DMS 273 (cell line): Measurements from ENCODE around the gene AATK.

Source experiments
- DNase-seq: peaks from one replicate; lab custom pipeline; 2025; ENCODE audit not compliant: unreplicated experiment; lab: John Stamatoyannopoulos, UW

Gene AATK

DNA sequence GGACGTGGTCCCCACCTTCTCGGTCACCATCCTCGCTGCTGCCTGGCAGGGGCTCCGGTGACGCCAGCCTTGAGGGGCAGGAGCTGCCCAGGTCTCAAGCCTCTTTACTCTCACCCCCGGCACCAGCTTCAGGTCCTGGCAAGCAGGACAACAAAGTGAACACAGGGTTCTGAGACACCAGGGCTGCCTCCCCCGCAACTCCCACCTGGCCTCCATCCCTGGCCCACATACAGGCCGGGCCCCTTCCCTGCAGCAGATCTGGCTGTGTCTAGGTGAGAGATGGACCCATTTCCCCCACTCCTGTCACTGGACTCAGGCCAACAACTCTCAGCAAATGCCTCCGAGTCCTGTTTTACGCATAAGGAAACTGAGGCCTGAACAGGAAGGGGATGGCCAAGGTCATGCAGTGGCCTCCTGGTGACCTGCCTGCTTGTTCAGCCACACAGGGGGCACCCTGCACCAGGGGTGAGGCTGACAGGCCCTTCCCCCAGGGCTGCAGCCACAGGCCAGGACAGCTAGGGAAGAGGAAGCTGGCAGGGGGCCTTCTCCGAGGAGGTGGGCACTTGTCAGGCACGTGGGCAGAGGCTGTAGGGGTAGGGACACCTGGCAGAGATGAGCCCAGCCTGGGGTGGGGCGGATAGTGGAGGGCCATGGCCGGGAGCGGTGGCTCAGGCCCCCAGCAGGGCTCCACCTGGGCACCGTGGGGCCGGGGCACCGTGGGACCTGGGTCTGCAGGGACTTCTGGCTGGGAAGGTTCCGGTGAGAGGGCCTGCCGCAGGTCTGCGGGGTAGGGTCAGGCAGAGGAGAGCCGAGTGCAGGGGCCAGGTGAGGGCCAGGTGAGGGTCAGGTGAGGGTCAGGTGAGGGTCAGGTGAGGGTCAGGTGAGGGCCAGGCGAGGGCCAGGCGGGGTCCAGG, 47.5 kb downstream of the AATK start:
- DNase-seq: peak; percentile 50

DNA sequence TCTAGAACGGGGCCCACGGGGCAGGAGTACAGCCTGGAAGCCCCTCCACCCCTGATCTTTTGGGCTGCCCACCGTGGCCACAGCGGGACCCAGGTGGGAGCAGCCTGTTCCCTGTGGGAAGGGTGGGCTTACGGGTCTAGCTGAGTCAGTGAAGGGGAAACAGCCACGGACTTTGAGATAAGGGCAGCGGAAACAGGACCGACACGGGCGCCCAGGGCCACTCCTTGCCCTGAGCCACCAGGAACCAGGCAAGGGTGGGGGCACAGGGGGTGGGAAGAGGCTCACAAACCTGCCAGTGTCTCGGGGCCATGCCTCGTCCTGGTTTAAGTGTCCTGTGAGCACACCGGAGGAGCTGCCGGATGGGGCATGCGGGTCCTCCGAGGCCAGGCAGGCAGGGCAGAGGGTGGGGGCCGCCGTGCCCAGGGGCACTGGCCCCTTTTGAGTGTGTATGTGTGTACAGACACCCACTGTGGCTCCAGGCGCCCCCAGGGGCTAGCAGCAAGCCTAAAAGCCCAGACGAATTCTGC, 48.3 kb downstream of the AATK start:
- DNase-seq: no peak

DNA sequence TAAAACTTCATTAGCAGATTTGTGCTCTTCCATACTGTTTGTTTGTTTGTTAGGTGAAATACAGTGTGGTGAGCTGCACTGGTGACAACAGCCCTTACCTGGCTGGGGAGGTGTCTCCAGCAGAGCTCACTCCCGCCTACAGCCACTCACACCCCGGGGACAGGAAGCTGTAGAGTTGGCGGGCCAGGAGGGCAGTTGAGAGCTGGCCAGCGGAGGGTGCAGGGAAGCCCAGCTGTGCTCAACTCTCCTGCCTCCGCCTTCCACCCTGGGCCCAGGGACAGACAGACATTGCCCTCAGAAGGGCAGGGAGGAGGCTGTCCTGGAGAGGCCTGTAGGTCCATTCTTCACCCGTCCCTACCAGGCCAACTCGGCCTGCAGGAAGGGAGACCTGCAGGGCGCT, 49.3 kb downstream of the AATK start:
- DNase-seq: no peak

DNA sequence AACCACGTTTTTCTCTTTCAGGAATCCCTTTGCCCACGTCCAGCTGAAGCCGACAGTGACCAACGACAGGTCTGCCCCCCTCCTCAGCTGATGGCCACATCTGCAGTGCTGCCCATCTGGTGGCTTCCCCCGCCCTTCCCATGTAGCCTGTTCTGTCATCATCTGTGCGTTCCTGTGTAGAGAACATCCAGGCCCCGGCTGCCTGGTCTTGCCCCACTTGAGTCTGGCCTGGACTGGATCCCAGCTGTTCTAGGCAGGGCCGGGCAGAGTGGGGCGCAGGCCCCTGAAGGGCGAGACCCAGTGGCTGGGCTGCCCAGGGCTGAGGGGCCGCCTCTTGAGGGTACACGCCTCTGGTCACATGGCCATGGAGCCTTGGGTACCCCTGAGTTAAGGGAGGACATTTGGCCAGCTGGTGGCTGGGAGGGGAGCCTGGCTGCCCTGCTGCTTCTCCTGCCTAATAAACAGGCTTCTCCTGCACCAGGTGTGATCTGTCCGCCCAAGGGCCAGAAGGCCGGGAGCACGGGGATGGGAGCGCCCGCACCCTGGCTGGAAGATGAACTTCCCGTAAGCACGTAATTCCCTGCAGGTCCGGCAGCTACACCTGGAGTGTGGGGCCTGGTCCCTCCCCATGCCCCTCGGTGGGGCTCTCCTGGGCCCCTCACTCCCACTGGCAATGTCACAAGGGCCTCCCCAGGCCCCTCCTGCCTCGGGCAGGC, 50.1 kb downstream of the AATK start:
- peak; percentile 67 for DNase-seq

DNA sequence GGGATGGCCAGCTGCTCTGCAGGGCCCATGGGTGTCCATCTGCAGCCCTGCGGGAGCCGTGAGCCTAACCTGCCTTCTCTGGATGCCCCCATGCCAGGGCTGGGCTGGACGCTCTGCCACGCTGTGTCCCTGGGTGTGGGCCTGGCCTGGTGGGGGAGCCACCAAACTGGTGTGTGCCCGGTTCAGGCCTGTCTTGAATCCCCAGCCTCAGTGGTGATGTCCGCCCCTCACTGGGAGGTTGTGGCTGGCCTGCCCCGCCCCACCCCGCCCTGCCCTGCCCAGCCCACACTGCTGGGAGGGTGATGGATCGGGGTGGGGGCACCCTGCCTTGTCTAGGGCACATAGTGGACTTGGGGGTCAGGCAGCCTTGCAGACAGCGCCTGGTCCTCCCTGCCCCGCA, 50.8 kb downstream of the AATK start:
- no peak for DNase-seq

DNA sequence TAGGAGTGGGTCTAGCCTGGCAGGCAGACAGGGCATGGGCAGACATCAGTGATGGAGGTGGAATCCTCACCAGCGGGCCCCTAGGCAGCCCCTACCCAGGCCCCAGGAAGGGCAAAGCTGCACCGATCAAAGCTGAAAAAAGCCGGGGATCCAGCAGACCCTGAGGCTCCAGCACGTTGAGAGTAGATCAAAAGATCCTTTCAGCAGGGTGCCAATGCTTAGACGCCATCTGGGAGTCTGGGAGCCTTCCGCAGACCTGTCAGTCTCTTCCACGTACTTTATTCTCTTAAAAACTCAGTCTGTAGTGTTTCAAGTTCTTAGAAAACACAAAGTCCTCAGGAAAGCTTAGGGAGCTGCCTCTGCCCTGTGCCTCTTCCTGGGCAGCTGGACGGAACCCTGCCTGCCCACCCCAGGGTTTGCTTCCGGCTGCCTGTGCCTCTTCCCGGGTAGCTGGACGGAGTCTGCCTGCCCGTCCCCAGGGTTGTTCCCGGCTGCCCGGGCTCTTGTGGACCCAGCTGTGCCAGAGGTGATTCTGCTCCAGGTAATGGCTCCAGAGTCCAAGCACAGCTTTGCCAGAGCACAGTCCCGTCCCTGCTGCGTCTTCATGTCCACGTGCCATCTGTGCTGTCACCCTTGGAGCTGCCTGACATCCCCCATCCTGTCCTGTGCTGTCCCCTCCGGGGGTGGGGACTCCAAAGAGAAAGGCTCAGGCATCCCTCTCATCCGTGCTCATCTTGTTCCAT, 51.5 kb downstream of the AATK start:
- peak; percentile 50 for DNase-seq

DNA sequence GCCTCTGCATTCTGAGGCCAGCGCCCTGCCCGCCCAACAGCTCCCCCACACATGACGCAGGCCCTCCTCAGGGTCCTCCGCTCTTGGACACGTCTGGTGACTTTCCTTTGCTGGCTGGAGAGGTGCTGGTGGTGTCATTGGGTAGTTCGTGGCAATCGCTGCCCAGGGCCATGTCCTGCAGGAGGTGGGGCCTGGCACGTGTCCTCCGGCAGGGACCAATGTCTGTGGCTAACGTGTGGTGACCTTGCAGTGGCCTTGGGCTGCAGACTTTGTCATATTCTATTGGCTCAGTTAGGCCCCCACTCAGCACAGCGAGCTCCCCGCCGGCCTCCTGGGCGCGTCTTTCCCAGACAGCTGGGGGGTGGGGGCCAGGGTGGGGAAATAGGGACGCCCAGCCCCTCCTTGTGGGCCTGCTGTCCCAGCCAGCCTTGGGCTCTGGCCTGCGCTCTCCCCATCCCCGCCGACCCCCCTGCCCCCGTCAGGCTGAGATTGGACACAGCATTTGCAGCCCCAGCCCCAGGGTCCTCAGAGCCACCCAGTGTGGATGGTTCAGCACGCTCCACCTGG, 52.8 kb downstream of the AATK start:
- no peak for DNase-seq

DNA sequence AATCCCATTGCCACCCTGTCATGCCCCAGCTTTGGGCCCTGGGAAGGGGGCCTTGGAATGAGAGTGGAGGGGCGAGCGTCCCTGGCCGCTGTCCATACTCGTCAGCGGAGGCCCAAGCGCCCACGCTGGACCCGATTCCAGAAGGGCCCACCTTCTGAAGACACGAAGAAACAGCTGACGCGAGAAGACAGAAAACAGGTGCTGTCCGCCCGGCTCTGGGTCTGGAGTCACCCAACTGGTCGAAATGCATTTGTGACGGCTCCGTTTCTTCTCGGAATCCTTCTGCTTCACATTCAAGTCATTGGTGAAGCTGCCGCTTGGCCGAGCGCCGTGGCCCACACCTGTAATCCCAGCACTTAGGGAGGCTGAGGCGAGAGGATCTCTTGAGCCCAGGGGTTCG, 53.6 kb downstream of the AATK start:
- DNase-seq: no peak

DNA sequence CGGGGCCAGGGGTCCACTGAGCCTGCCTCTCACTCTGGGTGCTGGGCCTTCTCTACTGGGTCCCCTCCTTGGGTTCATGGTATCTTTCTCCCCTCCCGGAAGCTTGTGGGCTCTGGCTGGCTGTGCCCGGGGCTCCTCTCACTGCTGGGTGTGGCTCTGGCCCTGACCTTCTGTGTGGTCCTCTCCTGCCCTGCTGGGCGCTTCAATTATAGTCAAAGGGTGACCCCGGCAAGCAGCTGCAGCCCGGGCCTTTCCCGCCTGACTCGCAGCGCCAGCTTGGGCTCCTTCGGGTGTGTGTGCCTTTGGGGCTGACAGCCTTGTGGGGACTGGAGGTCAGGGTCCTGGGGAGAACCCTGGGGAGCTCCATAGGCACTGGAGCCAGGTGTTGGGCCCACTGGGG, 55.0 kb downstream of the AATK start:
- no peak for DNase-seq

DNA sequence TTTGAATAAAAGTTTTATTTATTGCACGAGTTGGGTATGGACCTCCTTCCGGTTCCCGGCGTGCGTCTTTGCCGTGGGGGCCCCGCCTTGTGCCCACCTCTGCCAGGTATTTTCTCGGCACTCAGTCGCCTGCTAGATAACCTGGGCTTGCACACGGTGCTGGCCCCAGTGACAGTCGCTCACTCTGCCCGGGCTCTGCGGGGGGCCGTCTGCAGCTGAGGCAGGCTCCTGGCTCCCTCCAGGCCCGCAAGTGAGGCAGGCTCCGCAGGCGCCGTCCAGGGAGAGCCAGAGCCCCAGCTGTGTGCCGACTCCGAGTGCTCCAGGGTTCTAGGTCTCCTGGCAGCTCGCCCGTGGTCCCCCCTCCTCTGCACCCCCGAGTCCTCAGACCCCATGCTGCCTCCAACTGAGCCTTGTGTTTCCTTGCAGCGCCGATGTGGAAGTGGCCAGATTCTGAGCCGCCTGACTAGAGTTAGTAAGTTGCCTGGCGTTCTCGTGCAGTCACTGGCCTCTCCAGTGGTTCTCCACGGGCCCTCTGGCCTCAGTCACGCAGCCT, 55.5 kb downstream of the AATK start:
- DNase-seq: no peak

DNA sequence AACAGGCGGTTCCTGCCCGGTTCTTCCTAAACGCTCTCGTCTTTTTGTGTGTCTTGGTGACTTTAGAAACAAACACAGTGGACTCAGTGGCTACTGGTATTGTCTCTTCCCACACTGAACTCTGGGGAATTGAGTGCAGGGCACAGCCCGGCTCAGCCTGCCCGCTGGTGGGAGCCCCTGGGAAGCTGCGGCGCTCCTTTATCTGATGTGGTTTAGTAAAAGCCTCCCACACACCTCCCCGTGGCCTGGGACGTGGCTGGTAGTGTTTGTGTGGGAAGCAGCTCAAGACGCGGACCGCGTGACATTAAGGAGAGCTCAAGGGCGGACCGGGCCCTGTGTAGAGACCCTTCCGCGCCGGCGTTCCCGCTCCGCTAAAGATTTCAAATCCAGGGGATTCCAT, 56.1 kb downstream of the AATK start:
- DNase-seq: no peak

DNA sequence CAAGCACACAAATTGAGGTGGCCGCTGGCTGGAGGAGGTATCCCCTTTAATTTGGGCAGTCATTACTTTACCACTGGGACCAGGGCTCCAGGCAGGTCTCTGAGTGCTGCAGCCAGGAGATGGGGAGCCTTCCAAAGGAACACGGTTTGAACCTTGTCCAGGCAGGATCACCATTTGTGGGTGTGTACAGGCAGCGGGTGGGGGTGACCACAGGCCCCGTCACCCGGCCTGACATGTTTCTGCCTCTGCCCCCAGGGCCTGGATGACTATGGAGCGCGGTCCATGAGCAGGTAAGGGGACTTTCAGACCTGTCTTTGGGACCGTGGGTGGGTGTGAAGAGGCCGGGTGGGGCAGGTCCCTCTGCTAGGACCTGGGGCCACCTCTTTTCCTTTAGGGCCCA, 57.8 kb downstream of the AATK start:
- no peak for DNase-seq

DNA sequence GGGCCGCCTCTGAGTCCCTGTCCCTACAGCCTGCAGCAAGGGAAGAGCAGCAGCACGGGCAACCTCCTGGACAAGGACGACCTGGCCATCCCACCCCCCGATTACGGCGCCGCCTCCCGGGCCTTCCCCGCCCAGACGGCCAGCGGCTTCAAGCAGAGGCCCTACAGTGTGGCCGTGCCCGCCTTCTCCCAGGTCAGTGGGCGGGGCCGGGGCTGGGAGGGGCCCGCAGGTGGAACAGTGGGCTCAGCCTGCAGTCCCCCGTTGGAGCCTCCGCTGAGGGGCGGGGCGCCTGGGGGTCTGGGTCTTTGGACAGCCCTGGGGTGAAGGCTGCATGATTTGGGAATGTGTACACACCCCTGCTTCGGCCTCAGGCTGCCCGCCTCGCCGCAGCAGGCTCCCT, 59.3 kb downstream of the AATK start:
- DNase-seq: no peak

DNA sequence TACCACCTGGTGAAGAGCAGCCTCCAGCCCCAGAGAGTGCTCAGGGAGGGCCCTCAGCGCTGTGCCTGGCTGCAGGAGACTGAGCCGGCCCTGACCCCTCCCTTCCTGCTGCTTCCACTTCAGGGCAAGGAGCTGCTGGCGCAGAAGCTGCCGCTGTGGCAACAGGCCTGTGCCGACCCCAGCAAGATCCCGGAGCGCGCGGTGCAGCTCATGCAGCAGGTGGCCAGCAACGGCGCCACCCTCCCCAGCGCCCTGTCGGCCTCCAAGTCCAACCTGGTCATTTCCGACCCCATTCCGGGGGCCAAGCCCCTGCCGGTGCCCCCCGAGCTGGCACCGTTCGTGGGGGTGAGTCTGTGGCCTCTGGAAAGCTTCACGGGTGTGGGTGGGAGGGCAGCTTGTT, 62.6 kb downstream of the AATK start:
- no peak for DNase-seq

DNA sequence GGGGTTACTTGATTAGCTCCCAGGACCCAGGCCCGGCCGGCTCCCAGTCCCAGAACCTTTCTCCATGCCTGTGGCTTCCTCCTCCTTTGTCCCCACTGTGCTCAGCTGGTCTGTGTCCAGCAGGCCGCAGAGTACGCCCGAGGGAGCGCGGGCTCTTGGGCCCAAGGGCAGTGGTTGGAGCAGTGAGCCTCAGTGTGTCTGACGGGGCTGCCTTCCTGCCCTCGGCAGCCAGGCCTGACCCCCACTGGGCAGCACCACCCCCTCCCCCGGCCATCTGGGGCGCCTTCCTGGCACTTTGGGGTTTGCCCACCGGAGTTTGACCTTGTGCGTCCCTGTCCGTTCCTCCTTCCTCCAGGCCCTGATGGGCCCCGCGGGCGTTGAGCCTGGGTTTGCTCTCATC, 63.2 kb downstream of the AATK start:
- no peak for DNase-seq

DNA sequence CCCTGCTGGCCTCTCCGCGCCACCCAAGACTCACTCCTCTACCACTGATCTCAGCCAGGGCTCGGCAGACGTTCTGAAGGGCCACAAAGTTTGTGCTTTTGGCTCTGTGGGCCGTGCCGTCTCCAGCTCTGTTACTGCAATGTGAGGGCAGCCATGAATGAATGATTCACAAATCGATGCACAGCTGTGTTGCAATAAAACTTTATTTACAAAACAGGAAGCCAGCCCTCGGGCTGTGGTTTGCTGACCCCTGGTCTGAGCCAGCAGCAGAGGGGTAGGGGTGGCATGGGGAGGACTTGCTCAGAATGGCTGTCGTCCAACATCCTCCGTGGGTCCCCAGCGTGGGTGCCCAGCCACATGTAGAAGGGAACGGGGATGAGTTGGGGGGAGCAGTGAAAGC, 63.7 kb downstream of the AATK start:
- no peak for DNase-seq

DNA sequence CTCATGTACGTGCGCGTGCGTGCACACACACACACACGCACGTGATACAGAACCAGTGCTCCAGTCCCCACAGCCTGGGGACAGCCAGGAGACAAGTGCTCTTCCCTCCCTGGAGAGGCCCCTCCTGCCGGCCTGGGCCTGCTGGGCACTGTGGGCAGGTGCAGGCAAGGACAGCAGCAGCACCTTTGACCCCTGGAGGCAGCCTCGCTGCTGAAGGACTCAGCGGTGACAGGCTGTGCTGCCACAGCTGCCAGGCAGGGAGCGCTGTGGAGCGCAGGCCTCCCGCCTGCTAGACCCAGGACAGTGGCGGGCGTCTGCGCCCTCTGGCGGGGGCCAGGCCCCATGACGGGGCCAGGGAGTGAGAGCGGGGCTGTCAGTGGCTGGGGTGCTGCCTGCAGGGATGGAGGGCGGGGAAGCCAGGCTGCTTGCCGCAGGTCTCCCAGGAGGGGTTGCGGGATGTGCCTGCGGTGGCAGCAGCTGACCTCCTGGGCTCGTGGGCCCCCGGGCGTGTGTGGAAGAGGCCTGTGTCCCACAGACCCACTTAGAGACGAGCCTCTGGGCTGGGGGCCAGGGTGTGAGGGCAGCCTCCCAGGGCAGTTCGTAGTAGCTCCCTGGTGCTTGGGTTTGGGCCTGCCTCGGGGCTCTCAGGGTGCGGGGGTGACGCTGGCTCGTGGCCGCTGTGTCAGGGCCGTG, 64.3 kb downstream of the AATK start:
- peak; percentile 94 for DNase-seq

DNA sequence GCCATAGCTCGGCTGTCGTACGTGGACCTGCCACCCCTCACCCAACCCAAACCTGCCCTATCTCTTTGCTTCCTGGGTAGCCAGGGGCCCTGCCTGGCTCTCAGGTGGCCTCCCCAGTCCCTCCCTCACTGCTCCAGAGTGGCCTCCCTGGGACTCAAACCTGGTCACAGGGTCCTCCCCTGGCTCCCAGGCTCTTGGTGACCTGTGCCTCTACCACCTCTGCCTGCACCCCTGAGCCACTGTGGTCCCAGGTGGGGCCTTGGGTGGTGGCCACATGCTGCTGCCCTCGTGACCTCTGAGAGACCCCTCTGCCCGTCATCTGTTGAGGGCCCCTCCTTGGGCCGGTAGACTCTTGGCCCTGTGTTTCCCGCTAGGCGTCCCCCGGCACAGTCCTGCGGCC, 65.4 kb downstream of the AATK start:
- DNase-seq: no peak

DNA sequence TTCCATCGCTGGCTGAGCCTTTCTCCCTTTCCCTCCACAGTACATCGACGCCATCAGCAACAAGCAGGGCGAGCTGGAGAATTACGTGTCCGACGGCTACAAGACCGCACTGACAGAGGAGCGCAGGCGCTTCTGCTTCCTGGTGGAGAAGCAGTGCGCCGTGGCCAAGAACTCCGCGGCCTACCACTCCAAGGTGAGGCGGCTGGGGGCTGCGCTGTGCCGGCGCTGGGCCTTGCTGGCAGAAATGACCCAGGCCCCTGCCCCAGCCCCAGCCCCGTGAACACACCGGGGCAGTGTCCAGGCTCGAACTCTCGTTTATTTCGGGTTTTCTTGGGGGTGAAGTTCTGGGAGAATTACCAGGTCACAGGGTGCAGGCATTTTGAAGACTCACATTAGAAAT, 66.1 kb downstream of the AATK start:
- no peak for DNase-seq

DNA sequence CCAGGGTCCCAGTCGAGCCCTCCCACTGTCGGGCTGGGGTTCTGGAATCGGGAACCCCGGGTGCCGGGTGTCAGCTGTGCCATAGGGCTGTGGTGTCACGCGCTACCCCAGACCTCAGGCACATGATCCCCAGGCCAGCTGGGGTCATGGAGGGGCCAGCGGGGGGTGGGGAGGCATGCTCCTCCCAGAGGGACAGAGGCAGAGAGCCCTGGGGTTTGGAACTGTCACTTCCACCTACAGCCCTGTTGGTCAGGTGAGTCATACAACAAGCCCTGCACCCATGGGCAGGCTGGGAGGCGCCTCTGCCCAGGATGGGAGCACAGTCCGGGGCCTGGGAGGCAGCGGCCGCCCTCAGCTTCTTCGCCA, 68.1 kb downstream of the AATK start:
- no peak for DNase-seq
